ENCODE measurements around the gene C3orf49.
A peak's percentile ranks its signal among the peaks of the same experiment; 100 is the strongest.

The C3orf49 gene, protein sequence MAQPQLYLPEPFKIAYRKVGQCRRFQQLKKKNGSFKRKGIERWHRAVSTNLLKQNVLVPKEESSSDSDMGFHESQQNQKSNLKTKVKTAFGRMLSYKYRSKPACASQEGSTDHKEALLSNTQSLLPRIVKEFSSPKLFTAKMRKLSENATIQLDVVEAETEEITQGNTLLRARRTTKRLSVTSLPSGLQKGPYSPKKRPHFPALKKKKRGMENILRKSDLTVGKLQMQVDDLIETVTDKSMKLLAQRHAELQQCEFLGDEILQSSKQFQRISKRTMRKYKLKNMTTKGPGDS

DNA sequence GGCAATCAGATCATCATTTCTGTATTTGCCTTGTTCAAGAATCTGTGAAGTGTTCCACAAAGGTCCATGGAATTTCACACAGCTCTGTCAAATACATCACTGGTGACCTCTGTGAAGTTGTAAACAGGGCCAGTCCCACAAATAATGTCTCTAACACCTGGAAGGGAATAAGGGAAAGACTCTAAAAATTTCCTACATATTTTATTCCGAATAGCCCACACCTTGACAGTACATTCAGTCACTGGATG is at the start of gene C3orf49:
Gene C3orf49, plus strand, starts transcription at position 149 of the 248 bp plus-strand sequence. CDS start 173 bp downstream, outside the sequence.
- no peak for DNase-seq

DNA sequence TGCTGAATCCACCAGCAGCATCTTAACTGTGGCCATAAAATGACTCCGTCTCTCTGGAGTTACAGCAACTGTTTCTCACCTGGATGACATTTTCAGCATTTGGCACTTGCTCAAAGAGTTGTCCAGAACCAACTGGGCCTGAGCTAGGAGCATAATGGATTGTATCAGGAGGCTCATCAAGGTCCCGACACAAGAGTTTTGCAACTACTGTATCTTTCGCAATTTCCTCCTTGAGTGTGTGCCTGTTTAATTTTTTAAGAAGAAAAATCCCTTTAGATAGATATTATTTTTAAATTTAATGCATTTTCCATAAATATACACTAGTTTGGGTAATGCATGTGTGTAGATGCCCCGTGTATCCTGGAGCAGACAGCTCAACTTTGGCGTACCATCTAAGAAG is 44.3 kb upstream of the C3orf49 start:
- DNase-seq = peak; percentile 13

DNA sequence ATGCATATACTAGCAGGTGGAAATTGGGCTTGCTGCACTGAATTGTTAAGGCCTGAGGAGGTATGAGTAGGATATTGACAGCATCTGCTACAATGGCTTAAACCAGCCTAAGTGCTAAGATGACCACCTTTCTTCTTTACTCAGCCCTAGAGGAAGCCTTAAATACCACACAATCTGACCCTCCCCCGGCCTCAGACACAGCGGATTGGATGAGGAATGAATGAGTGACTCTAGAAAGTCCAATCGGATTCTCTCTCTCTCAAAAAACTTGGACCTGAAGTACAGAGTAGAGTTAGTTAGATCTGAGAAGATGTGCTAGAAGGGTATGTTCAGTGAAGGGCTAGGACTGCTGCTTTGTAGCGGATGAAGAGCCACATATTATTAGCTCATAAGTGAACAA is 39.9 kb upstream of the C3orf49 start:
- DNase-seq = no peak

DNA sequence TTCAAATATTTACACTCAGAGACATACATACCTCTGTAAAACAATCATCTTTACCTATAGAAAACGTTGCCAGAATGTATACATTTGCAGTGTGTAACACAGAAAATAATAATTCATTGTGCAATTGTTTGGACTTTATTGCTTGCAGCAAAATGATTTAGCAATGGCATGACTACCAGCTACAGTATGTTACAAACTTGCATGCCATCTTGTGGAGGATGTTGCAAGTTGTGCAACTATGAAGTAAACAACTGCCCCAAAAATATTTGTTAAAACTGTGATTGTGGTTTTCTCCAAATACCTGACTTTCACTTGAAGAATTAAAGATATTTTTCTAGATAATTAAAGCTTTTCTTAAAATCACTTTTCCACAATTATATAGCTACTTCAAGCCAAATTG is 27.1 kb upstream of the C3orf49 start:
- peak; percentile 29 for DNase-seq

DNA sequence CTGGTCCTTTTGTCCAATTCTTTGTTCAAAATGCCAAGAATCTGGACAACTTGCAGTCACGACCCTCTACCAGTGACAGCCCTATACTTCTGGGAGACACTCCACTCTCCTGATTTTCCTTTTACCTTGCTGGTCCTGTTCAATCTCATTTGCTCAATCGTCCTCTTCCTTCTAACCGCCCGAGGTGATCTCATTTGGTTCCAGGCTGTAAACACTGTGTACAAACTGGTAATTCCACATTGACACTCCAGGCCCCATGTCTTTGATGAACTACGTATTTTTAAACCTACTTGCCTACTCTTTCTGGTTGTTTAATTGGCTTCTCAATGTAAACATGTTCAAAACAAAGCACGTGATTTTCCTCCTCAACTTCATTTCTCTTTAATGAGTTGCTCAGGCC is 23.7 kb upstream of the C3orf49 start:
- no peak for DNase-seq

DNA sequence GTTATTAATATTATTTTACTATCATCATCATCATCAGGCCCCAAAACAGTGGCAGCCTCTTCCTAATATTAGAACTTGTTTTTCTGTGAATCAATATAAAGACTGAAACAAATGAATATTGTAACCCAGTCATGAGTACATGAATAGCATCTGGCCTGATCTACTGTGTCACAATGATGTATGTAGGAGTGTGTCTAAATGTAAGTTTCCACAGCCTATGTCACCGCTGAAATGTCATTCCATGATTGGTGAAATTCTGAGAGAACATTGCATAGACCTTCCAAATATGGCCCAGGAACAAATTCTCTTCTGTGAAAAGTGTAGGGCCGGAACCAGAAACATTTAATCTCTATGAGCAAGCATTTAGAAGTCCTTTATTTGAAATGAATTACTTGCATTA is 20.6 kb upstream of the C3orf49 start:
- no peak for DNase-seq

DNA sequence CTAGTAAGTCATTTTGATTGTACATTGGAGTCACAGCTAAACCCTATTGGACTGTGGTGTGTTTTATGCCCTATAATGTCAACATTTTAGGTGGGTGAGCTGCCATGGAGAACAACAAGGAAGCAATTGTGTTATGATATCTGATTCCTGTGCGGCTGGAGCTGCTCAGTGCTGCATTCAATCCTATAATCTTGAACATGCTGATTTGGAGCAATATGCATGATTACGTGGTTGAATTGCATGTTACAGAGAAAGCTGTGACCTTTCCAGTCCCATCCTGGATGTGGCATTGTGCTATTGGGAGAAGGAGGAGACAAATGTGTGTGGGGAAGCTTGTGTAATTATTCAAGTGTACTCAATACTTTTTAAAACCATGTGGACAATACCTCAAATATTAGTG is 20.1 kb upstream of the C3orf49 start:
- DNase-seq = no peak

DNA sequence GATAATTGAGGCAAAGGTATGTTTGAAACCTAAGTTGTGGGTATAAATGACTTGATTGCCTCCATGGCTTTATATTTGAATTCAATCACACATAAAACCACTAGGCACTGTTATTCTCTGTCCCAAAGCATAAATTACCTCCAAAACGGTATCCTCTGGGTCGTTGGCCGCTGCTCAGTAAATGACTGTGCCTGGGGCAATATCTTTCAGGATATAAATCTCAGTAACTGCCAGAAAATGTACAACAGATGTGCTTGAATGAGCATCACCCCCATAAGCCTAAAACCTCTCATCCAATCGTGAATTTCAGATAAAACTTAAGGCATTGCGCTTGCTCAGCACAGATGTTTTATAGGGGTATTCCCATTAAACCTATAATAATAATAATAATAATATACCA is 19.0 kb upstream of the C3orf49 start:
- no peak for DNase-seq

DNA sequence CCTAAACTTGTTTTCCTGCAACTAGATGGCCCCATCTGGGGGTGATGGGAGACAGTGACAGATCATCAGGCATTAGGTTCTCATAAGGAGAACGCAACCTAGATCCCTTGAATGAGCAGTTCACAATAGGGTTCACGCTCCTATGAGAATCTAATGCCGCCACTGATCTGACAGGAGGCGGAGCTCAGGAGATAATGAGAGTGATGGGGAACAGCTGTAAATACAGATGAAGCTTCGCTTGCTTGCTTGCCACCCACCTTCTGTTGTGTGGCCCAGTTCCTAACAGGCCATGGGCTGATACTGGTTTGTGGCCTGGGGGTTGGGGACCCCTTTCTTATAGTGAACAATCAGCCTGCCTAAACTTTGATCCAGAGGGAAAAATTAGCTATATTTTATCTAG is 15.2 kb upstream of the C3orf49 start:
- no peak for DNase-seq

DNA sequence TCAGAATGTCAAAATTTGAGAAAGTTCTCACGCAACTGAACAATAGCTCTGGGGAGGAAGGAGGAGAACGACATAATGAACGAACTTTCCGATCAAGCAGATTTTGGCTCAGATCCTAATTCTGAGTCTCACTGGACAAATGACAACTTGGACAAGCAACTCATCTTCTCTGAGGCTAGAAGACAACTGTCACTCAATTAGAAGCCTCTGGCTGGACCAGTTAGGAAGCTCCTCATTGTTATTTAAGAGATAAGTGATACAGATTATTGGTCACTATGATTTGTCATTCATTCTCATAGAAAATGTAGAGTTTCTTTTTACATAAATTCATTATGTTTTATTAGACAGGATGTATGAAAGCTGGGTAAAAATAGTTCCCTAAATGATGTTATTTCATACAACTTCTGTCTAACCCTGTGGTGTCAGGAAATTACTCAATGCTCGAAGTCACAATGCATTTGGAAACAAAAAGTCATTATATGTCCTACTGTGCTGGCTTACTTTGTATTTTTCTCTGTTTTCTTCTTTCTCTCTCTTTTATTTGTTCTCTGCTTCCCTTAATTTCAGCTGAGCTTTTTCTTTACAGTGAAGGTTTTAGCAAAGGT is 11.0 kb upstream of the C3orf49 start:
- peak; percentile 48 for DNase-seq

DNA sequence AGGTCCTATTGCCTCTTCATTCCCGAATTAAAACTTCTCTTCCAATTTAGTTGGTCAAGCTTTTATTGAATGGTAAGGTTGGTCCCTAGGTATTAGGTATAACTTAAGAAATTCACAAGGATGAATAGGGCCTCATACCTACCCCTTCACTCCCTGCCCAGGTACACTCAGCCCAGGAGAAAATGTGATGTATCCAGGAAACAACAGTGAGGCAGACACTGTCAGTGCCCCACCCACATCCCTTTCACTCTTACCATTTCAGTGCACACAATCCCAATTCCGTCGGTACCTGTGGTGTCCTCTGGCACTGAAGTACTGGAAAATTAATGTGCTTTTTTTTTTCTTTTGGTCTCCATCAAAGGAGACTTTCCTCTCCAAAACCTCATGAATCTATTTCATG is 10.5 kb upstream of the C3orf49 start:
- no peak for DNase-seq

DNA sequence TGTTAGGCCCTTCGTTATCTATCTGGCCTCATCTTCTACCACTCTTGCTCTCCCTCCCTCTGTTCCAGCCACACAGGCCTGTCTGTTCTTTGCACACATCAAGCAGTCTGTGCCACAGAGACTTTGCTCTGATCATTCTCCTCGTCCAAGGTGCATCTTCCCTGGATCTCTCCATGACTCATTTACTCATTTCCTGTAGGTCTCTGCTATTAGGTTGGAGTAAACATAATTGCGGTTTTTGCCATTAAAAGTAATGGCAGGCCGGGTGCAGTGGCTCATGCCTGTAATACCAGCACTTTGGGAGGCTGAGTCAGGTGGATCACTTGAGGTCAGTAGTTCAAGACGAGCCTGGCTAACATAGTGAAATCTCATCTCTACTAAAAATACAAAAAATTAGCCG is 9.5 kb upstream of the C3orf49 start:
- no peak for DNase-seq

DNA sequence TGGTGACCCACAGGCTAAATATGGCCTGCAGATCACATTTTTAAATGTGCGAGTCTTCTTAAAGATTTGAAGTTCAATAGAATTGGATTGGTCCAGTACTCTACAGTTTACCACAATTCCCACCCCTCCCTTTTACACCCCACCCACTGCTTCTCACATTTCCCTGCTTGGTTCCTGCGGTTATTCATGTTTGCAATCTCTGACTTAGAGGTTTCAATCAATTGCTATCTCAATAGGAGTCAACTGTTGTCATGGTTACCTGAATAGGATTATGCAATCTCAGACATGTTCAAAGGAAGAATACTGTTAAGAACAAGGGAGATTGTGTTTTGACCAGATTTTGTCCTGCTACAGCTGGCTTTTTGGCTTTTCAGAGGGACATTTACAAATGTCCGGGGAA is 4.9 kb upstream of the C3orf49 start:
- DNase-seq = peak; percentile 15

DNA sequence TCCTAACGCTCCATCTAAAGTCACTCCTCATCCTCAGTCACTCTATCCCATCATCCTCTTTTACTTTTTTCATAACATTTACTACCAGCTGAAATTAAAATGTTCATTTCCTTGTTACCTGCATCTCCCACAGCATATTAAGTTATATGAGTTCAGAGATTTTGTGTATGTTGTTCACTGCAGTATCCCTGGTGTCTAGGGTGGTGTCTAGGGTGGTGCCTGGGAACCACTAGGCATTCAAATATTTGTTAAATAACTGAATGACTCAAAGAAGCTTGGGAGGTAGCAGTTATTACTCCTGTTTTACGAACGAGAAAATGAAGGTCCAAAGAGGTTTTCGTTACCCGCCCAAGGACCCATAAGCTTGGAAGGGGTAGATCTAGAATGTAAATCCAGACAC is 1.9 kb upstream of the C3orf49 start:
- no peak for DNase-seq

DNA sequence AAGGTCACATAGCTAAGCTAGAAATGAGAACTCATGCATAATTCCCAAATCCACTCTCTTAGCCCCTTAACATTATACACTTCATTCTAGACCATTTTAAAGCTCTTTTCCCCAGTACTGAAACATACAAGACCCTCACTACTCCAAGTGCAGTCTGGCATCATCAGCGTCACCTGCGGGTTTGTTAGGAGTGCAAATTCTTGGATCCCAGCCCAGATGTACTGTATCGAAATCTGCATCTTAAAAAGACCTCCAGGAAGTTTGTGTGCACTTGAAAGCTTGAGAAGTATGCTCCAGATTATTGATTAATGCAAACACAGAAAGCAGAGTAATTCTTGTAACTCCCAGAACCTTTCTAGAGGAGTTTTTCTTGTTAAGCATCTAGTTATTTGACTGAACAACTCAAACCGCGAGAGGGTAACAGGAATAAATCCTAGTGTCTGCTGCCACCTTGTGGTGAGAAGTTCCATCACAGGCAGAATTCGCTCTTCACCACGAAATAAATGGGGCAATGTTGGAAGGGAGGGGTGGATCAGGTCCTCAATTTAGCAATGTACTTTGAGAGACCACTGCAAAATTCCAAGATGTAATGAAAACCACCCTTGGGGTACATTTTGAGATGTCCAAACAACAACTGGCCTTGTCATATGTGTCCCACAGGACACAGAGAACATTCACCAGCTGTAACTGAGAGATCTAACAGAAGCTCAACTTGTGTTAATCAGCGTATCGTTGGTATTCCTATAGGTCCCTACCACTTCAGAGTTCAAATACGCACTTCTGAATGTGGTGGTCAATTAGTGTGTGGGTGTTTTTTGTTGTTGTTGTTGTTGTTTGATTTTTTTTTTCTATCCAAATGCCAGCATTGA is 583 bp upstream of the C3orf49 start:
- DNase-seq = peak; percentile 79

DNA sequence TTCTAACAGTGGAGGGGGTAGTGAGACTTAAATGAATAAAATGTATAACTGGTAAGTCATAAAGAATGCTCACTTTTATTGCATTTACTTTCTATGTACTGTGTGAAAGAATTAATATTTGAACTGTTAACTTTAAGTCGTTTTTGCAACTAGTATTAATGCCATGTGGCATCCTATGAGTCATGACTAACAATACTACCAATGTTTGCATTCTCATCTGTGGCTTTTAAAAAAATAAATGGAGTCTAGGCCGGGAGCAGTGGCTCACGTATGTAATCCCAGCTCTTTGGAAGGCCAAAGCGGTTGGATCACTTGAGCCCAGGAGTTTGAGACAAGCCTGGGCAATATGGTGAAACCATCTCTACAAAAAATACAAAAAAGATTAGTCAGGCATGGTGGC is 5.2 kb downstream of the C3orf49 start:
- DNase-seq = no peak

DNA sequence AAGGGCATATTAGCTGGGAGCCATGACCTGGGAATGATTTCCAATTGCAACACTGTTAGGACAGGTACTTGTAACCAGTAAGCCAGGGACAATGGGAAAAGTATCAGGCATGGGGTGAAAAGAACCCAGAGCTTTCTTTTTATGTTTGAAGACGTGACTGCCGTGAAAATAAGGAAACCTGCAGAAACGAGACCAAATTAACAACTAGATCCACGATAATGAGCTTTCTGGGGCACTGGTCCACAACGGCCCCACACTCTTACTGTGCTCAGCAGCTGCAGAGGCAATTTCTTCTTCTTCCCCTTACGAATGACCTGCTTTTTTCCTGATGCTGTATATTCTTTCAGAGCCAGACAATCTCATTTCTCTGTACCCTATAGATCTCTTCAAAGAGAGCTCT is 11.4 kb downstream of the C3orf49 start:
- no peak for DNase-seq

DNA sequence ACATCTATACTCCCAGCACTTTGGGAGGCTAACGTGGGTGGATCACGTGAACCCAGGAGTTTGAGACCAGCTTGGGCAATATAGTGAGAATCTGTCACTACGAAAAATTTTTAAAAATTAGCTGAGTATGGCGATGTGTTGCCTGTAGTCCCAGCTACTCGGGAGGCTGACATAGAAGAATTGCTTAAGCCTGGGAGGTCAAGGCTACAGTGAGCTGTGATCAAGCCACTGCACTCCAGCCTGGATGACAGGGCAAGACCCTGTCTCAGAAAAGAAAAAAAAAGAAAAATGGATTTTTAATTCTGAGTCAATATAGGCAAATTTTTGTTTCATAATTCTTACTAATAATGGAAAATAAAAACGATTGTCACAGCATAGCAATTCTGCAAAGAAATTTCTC is 13.3 kb downstream of the C3orf49 start:
- DNase-seq = no peak

DNA sequence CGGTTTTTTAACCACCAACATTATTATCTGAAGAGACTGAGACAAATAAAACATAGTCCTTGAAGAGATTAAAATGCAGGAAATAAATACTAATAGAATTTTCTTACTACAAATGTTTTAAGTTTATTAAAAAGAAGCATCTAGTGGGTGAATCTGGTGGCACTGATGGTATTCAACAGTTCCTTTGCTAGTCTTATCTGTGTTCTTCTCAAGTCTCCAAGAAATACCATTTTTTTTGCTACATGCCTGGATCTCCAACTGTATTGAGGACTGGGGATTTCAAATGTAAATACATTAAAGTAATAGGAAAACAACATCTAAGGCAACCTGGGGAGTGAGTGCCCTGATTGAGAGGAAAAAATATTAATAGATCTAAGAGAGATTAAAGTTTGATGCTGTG is 22.6 kb downstream of the C3orf49 start:
- no peak for DNase-seq

DNA sequence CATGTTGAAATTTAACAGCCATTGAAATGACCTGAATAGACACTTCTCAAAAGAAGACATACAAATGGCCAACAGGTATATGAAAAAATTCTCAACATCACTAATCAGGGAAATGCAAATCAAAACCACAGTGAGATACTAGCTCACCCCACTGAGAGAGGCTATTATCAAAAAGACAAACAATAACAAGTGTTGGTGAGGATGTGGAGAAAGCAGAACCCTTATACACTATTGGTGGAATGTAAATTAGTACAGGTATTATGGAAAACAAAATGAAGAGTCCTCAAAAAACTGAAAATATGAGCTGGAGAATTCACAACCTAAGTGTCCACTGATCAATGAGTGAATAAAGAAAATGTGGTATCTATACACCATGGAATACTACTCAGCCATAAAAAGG is 23.0 kb downstream of the C3orf49 start:
- no peak for DNase-seq

DNA sequence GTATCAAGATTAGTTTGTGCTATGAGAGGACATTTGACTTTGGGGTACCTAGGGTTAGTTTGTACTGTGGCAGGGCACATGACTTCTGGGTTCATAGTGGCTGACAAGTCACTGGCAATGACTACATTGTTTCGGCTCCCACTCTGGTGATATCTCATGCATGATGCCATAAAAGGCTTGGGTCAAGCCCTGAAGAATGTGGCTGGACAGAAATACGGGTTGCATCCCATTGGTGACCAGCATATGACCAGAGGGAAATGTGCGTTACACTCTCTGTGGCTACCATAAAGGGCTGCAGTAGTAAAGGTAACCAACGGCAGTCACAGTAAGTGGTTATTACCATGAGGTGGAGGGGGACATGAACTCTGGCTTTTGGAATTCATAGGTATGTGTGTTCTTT is 26.1 kb downstream of the C3orf49 start:
- no peak for DNase-seq

DNA sequence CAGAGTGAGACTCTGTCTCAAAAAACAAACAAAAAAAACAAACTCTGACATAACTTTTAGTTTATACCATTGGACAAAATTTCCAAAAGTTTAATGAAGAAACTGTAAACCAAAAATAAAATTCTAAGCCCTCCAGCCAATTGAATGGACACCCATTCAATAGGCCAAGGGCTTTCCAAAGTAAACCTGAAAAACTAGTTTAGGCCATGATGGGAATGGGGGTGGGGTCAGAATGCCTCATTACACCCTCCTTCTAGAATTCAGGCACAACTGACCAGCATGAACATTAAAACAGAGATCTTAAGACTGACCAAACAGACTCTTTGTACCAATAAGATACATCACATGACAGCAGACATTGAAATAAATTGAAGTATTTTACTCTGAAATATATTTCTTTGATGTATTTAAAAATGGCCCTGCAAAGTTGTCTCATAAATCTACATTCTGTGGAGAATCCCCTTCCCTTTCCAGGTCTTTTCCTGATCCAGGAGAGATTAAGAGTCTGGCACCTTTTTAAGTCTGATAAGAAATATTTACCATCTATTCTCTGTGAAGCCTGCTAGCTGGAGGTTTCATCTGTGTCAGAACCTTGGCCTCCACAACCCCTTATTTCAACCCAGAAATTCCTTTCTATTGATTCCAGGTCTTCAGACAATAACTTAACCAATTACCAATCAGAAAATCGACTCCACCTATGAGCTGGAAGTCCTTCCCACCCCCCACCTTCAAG is 28.8 kb downstream of the C3orf49 start:
- DNase-seq = no peak

DNA sequence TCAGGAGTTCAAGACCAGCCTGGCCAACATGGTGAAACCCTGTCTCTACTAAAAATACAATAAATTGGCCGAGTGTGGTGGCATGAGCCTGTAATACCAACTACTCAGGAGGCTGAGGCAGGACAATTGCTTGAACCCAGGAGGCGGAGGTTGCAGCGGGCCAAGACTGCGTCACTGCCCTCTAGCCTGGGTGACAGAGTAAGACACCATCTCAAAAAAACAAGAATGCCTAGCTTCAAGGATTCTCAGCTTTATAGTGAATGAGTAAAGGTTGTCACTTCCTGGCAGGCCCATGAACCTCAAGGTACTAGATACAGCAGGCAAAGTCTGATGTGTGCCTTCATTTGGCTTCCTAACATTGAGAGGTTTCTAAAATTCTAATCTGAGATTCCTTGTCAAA is 30.1 kb downstream of the C3orf49 start:
- DNase-seq = no peak

DNA sequence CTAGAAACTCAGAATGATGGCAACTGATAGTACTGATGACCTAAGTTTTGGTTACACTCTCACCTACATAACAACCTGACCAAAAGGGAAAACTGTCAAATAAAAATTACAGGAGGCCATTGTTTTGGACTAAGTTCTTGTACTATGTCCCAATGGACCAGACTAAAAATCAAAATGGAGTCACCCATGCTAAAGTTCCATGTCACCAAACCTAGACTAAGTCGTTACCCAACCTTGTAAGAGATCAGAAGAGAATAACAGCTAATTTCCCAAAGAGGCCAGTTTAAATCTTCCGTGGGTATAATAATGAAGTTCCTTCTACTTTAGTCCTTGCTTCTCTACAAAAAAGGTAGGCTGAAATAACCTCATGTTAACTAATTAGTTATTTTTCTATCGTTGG is 32.2 kb downstream of the C3orf49 start:
- no peak for DNase-seq
